NCI-H1930 (cell line): ENCODE measurements around the gene SLC4A5.
"Not testable (repeated sequence)": the region's sequence is repeated elsewhere in the genome, so short reads cannot be mapped to it uniquely, and the experiment has no call there.

Experiments used
- DNase-seq, 2 experiments: peaks; one replicate each; lab custom pipeline; 2025; lab: John Stamatoyannopoulos, UW

The SLC4A5 gene

DNA sequence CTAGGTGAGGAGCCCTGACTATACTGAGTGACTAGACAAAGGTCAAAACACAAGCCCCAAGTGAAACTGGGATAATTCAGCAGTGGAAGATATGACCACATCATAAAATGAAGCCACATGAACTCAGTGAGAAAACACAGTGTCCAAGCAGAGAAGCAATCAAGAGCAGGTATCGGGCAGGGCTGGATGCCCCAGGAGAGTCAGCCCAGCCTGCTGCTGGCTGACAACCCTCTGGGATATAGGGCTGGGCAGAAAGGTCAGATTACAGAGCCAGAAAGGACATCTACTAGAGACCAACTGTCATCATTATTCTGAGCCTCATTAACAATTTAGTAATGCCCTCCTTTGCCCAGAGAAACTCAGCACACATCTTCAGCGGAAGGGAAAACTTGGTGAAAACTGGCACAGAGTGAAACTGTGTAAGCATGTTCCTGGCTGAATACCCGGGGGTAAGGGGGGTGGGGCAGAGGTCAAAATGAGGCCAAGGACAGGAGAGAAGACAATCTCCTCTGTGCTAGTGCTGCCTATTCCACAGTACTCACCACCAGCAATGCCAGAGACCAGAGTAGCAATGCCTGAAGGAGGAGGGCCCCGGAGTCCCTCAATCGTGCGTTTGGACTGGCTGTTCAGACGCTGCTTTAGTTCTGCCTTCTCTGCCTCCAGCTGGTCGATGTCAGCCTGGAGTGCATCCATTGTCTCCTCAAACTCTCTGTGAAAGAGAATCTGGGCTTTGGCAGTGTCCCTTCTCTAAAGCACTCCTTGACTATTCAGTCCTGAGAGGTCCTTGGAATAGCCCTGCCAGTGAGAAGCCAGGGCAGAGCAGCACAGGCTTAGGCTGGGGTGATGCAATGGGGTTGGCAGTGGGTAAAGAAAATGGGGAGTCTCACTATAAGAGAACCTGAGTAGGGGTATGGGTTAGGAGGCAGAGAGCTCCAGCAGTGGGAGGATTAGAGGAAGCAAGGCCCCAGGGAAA, 21.6 kb upstream of the SLC4A5 start:
- no peak for DNase-seq

DNA sequence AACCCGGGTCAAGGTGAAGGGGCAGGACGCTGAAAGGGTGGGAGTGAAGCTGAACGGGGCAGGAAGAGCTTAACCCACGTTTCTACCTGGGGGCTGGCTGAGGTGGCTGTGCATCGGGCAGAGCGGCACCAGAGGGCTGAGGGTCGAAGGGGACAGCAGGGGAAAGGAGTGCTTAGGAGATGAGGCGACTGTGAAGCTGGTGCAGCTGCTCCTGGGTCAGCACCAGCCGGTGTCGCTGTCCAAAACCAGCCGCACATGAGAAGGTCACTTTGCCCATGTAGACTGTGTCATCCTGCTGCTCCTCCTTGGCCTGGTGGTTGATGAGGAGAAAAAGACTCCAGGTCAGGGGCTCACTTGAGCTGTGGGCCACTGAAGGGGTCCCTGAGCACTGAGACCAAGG, 18.1 kb upstream of the SLC4A5 start:
- no peak for DNase-seq

DNA sequence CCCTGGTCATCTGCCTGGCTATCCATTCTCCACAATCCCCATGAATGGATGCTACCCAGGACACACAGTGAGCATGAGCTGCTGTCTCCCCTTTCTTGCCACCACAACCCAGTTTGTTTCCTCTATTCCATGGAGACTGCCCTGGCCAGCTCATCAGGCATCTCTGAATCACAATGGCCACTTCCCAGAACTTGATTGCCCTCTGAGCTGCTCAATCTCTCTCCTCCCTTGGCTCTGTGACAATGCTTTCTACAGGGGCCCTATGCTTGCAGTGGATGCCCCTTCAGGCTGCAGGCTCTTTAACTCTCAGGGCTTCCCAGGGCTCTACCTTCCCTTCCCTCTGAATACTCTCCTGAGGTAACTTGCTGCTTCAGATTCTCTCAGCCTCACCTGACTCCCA, 14.4 kb upstream of the SLC4A5 start:
- no peak for DNase-seq

DNA sequence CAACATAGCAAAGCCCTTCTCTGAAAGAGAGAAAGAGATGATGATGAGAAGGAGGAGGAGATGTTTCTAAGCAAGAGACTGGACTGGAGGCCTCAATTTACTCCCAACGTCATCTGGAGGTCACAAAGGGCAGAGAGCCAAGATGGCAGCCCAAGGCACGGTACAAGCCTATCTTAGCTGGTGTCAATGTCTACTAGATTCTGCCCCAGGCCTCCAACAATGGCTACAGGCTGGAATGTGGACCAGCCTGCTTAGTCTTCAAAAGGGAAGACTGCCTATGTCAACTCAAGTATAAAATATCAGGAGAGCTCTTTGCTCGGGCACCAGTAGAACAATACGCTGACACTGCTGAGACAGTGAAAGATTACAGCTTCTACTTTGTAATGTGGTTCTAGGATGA, 6.7 kb upstream of the SLC4A5 start:
- DNase-seq, result no peak

DNA sequence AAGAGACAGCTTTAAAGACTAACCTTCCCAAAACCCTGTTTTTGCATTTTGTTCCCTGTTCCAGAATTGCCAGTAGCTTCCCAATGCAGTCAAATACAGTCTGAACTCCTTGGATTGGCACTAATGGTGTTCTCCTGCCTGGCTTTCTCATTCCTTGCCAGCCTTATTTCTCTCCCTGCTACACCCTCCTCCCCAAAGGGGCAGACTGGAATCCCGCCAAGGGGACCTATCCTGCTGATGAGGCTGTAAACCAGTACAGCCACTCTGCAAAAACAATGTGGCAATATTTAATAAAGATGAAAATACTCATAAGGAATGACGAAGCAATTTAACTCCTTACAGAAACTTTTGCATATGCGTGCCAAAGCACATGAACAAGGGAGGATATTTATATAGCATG, 4.5 kb upstream of the SLC4A5 start:
- DNase-seq, result no peak

DNA sequence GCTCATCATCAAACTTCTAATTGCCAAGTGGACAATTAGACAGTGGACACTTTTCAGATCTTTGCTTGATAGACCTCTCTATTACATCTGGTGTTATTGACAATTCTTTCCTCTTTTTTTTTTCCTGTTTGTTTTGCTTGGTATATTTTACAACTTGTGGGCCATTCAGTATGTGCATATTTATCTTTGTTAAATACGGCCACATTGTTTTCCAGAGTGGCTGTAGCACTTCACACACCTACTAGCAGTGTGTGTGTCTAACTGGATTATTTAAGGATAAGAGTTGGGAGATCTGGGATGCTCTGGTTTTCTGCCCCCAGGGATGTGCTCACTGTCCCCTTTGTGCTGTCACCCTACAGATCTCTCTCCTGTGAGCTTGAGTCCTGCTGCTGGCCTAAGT, 4.1 kb upstream of the SLC4A5 start:
- no peak for DNase-seq

DNA sequence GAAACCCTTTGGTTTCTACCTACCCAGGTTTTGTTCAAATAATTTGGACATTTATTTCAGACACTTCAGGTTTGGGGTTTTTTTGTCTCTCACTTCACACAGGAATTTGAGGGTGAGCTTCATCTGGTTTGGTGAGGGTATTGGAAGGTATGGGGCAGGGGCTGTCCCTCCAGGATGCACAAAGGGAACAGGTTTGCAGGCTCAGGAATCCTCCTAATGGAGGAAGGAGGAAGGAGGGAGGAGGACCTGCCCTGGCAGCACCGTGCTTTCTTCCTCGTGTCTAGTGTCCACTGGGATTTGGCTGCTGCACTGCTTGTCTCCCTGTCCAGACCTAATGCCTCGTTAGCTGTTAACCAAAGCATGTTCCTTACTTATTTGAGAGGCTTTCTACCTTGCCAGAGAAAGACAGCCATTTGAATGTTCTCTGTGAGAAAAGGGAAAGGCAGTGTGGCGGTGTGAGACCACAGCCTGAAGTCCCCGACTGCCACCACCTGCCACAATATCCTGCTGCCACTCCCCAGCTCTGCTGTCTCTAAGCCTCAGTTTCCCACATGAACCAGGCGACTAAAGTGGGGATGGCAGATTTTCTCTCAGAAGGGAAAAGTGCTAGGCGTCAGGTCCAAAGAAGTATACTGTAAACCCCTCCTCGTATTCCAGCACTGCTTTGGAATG, 2.2 kb upstream of the SLC4A5 start:
- no peak for DNase-seq

DNA sequence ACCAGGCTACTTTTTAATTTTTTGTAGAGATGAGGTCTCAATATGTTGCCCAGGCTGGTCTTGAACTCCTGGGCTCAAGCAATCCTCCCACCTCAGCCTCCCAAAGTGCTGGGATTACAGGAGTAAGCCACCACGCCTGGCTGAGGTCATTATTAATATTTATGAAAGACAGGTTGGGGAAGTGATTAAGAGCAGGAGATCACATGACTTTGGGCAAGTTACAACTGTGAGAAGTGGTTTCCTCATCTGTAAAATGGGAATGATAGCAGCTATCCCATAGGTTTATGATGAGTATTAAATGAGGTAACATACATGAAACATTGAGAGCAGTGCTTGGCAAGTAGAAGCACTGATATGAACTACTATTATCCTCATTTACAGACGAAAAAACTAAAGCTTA, 7.0 kb downstream of the SLC4A5 start:
- not testable (repeated sequence) for DNase-seq

DNA sequence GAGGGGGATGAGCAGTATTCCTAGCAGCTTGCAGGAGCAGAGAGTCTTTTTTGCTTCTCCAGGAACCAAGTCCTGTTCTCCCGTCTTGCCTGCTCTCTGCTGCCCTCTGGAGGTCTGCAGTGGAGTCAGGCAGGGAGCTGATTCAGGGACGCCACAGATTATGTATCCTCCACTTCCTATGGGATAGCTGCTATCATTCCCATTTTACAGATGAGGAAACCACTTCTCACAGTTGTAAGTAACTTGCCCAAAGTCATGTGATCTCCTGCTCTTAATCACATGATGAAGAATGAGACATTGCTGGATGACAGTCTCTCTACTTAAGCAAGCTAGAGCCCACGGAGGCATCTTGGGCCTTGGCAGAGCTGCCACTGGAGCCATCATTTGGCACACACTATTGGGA, 8.3 kb downstream of the SLC4A5 start:
- DNase-seq, result peak; percentile 29 to 65

DNA sequence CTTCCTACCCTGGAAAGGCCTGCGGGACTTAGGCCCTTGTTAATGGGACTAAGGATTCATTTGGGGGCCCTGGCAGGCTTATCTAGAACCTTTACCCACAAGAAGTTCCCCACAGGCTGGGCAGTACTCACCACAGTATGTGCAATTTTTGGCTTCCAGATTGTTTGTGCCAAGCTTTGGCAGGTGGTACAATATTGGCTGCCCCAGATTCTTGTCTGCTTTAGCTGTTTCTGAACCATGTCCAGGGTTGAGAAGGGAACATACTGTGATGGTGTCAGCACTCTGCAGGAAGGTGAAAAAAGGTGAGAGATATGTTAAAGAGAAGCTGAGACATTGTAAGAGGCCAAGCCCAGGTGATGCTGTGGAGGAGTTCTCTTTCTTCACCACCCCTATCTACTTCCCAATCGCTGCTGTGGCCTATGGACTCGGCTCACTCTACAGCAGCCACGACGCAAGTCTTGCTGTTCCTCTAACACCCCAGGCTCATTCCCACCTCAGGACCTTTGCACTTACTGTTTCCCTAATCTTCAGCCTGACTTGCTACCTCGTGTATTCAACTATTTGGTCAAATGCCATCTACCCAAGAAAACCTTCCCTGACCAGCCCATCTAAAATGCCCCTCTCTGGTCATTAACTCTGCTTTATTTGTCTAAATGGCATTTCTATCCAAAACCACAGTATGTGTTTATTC, 9.2 kb downstream of the SLC4A5 start:
- no peak for DNase-seq

DNA sequence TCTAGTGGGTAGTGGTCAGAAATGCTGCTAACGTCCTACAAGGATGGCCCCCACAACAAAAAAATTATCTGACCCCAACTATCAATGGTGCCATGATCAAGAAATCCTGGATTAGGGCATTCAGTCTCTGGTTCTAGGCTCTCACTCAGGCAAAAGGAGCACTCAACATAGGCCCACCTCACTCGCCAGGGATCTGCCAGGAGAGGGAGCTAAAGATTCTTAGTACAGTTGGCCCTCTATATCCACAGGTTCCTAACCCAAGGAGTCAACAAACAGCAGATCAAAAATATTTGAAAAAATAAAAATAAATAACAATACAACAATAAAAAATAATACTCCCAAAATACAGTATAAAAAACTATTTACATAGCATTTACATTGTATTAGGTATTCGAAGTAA, 10.0 kb downstream of the SLC4A5 start:
- peak in 1 of 2 experiments; percentile 31 for DNase-seq

DNA sequence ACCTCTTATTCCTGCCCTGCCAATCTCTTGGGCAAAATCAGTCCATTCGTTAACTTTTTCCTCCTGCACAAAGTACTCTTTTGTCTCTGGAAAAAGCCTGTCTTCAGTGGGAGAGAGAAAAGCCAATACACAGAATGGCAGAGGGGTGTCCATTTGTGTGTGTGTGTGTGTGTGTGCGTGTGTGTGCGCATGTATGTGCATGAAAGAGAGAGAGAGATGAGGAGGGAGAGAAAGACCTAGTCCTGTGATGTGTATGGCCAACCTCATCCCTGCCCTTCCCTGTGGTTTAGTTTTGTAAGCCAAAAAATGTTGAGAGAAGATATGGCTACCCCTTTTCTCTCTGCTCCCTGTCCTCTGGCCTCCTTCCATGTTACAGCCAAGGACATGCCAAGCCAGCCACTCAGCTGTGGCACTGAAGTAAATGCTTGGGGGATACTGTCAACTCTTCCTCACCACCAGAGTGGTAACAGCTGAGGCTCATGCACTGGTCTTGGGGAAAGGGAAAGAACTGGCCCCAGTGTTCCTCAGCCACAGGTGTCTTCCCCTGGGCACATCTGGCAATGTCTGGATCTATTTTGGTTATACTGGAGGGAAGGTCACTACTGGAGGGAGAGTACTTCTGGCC, 10.6 kb downstream of the SLC4A5 start:
- no peak for DNase-seq

DNA sequence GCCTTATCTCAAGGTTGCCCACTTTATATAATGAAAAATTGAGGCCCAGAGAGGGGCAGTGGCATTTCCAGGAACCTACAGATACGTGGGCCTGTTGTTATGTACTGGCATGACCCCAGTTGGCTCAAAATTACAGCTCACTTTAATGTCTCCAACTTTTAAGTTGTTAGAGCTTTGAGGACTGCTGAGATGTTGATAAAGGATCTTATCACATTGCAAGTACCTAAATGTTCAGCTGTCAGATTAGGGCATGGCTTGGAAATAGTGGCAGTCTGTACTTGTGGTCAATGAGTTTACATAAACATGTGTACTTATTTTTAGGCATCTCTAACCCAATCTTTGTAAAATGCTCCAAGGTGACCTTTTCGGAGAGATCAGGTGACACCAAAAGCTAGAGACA, 14.6 kb downstream of the SLC4A5 start:
- DNase-seq, result no peak

DNA sequence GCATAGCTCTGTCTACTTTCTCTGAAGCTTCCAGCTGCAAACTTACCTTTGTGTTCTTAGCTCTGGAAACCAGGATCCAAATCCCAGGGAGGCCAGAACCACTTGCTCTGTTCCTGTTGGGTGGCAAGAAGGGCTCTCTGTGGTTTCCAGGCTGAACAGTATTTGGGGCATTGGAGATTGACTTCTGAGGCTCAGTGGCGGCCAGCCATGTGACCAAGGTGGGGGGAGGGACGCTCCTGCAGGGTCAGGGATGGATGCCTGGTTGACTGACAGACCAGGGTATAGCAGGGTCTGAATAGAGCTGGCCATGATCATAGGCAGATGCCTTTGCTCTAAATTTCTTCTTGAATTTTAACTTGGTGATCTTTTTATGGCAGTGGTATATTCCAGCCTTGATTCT, 15.1 kb downstream of the SLC4A5 start:
- no peak for DNase-seq

DNA sequence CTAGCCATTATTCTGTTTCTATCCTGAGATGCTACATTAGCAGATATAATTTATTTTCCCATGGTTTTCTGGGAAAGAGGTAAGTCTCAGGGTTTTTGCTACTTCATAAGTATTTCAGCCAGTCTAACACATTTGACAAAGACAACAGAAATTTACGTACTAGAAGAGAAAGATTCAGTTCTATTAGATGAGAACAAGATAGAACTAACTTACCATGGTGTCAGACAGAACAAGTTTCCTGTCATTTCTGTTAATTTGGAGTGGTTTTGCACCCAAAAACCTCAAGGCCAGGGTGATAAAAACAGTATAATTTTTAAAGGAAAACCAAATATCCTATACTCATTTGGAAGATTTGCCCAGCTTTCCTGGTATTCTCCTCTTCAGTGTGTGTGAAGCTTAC, 15.6 kb downstream of the SLC4A5 start:
- DNase-seq, result no peak

DNA sequence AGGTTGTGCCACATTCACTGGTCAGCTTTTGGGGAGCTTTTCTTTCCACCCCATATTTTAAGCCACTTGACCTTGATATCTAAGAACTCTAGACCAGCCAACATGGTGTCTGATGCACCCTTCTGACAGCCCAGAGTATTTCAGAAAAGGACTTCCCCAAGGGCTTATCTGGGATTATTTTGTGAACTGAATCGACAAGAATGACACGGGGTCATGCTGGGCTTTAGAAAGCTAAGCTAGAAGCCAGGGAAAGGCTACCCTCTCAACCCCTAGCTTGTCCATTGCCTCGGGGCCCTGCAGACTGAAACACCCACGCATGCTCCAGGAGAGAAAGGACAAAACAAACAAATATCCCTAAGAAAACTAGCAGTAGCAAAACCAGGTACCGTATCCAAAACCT, 16.0 kb downstream of the SLC4A5 start:
- DNase-seq, result no peak

DNA sequence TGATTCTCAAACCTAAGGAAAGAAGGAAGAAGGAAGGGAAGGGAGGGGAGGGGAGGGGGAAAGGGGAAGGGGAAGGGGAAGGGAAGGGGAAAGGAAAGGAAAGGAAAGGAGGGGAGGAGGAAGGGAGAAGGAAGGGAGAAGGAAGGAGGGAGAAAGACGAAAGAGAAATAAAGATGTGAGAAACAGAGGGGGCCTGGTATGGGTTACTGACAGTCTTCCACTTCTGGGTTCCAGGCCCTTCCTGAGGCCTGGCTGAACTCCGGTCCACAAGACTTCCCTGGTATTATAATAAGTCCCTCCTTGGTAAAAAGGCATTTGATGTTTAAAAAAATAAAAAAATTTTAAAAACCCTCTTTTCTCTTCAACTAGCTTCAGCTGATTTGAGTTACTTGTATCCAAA, 17.4 kb downstream of the SLC4A5 start:
- DNase-seq, result no peak

DNA sequence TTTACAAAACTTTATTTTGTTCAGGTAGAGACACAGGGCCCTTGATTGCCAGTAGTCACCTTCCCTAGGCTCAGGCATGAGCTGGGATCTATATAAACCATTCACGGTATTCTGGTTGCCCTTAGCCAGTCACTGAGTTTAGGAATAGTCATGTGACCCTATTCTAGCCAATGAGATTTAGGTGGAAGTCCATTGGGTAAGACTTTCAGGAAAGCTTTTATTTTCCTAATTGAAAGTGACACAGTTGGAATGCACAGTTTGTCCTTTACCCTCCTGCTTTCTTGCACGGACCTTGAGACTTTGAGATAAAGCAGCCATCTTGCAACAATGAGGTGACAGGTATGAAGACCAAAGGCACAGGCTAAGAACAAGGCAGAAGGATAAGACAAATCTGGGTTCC, 21.5 kb downstream of the SLC4A5 start:
- no peak for DNase-seq

DNA sequence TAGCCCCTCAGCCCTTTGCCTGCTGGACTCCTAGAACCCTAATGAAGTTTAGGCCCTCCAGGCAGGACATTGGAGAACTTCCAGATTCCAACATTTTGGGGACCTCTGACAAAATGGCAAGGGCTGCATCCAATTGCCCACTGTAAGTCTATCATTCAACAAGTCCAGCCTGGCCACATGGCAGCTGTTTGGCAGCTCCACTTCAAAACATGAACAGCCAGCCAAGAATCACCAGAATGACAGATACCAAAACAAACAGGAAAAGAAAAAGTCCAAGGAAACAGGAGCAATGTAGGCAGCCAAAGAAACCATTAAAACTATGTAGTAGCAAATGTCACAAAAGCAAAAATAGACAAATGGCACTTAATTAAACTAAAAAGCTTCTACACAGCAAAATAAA, 25.5 kb downstream of the SLC4A5 start:
- no peak for DNase-seq

DNA sequence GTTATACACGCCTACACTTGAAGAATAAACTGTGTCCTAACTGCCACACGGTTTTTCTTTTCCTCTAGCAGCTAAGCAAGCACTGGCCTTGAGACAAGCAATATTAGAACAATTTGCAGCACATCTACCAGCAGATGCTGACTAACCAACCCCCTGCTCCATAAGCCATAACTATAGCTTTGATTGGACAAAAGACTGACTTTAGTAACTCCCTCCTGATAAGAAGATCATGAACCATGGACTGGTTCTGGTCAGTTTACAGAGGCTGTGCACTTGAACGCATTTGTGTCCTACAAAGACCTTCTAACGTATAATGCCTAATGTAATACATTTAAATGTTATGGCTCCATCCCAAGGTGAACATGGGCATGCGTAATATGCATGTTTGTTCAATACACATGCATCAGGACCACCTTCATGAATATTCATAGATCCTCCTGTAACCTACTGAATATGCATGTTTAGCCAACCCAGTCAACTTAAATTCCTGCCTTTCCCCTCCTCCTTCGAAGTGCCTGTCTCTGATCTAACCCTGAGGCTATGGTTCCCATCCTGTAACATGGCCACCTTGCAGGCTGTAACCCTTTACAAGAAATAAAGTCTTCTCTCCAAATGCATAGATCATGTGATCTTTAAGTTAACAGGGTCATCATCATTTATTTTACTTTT, 26.5 kb downstream of the SLC4A5 start:
- no peak for DNase-seq

DNA sequence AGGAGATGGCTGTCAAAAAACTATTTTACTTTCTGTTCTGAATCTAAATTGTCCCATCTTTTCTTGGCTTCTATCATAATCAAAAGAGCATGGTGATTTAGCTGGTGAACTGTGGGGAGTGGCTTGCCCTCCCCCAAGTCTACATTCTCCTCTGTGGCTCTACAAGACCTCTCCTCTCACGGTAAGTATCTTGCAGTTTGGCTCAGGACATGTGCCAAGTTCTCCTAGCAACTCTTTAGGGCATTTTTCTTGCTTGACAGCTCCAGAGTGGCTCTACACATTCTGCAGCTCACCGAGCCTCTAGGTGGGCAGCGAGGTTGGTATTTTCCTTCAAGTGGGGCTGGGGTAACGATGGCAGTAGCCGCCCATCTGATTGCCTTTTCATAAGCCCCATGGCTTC, 29.1 kb downstream of the SLC4A5 start:
- no peak for DNase-seq

DNA sequence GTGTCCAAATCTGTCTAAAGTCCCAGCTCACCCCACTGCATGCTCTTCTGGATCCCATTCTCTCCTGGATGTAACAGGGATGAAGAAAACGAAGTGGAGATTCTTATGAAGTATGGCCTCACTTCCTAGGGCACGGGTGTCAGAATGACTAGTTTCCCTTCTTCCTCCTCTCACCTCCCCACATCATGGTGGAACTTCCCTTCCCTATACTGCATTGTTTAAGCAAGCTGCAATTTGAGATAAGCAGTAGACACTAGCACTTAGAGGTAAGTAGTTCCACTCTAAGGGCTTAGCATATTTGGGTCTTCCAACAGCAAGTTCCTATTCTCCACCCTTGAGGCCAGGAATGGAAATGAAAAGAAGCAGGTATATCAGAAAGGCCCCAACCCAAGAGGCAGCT, 29.7 kb downstream of the SLC4A5 start:
- no peak for DNase-seq
